IMR-90 (cell line): Measurements from ENCODE around the gene CTBP2. TPM values are rescaled to one million over a fixed set of nuclear protein-coding genes. Genes with fewer than 3 reads are reported as not detected.
A peak's percentile ranks its signal among the peaks of the same experiment; 100 is the strongest.

Source experiments
- ATAC-seq: fragments of 200-7000 bp; cut with Tn5 transposase; 2 replicates; pipeline ENCODE4 v1.9.1; 2020; ENCODE audit warnings: low read depth, mild to moderate bottlenecking, moderate library complexity
- BruUV-seq: library from RNA; stranded (reverse); fragments of 400-500 nt; replicated peaks from 2 replicates; lab custom pipeline; 2021; lab: Mats Ljungman, UMichigan
- CTCF ChIA-PET: fragments of 300-600 bp; formaldehyde crosslinking; extraction: SDS; loops from one replicate; lab custom pipeline; 2021; ENCODE audit warnings: antibody characterized with exemption; lab: Yijun Ruan, JAX
- POLR2A ChIA-PET: fragments of 300-600 bp; sonication (Branson Sonifier 250); formaldehyde crosslinking; loops from one replicate; lab custom pipeline; 2022; ENCODE audit warnings: antibody characterized with exemption; ENCODE audit not compliant: unreplicated experiment; lab: Charles Lee
- DNase-seq: peaks from one replicate; pipeline ENCODE4 v3.0.0; 2013
- H2AFZ ChIP-seq: replicated peaks from 2 replicates; pipeline ENCODE3; 2013; ENCODE audit warnings: low read length, mild to moderate bottlenecking; ENCODE audit not compliant: poor library complexity
- H2AK5ac ChIP-seq: 2 replicates; pipeline ENCODE4 v1.6.1; 2013; ENCODE audit warnings: low read depth, low read length, inconsistent platforms
- H2AK9ac ChIP-seq: replicated peaks from 2 replicates; pipeline ENCODE3; 2013; ENCODE audit warnings: mild to moderate bottlenecking, low read depth, low read length, moderate library complexity; ENCODE audit not compliant: poor library complexity
- H2BK120ac ChIP-seq: 2 replicates; pipeline ENCODE4 v1.6.1; 2013; ENCODE audit warnings: low read depth, low read length, inconsistent platforms
- H2BK15ac ChIP-seq: 3 replicates; pipeline ENCODE4 v1.6.1; 2013; ENCODE audit warnings: low read depth, low read length, inconsistent platforms
- H2BK20ac ChIP-seq: 2 replicates; pipeline ENCODE4 v1.6.1; 2013; ENCODE audit warnings: low read depth, mild to moderate bottlenecking, inconsistent platforms, low read length, moderate library complexity
- H2BK5ac ChIP-seq: 2 replicates; pipeline ENCODE4 v1.6.1; 2013; ENCODE audit warnings: mild to moderate bottlenecking, low read depth, low read length, inconsistent platforms; ENCODE audit not compliant: poor library complexity, severe bottlenecking
- H3K14ac ChIP-seq: replicated peaks from 2 replicates; pipeline ENCODE4 v1.6.1; 2013; ENCODE audit warnings: low read depth, low read length, inconsistent platforms
- H3K18ac ChIP-seq: 2 replicates; pipeline ENCODE4 v1.6.1; 2013; ENCODE audit warnings: low read depth, low read length, control low read depth
- H3K23ac ChIP-seq: 2 replicates; pipeline ENCODE4 v1.6.1; 2013; ENCODE audit warnings: low read depth, low read length, inconsistent platforms
- H3K27ac ChIP-seq: 2 replicates; pipeline ENCODE4 v1.5.1; 2013; ENCODE audit warnings: mild to moderate bottlenecking, control low read depth, low read length; ENCODE audit not compliant: insufficient read depth
- H3K27me3 ChIP-seq: 2 replicates; pipeline ENCODE4 v1.6.1; 2013; ENCODE audit warnings: low read length; ENCODE audit not compliant: control insufficient read depth, insufficient read depth
- H3K36me3 ChIP-seq: 2 replicates; pipeline ENCODE4 v1.6.1; 2013; ENCODE audit warnings: low read length, mixed read lengths; ENCODE audit not compliant: control insufficient read depth, insufficient read depth
- H3K4ac ChIP-seq: 2 replicates; pipeline ENCODE4 v1.6.1; 2013; ENCODE audit warnings: low read depth, low read length, inconsistent platforms
- H3K4me1 ChIP-seq: 2 replicates; pipeline ENCODE4 v1.6.1; 2013; ENCODE audit warnings: low read length, mixed read lengths; ENCODE audit not compliant: control insufficient read depth, insufficient read depth
- H3K4me2 ChIP-seq: 2 replicates; pipeline ENCODE4 v1.6.1; 2013; ENCODE audit warnings: low read depth, mild to moderate bottlenecking, control low read depth, low read length, moderate library complexity
- H3K4me3 ChIP-seq: 2 replicates; pipeline ENCODE4 v1.5.1; 2013; ENCODE audit warnings: low read depth, mild to moderate bottlenecking, control low read depth, low read length, moderate library complexity; ENCODE audit not compliant: insufficient read depth
- H3K56ac ChIP-seq: 2 replicates; pipeline ENCODE4 v1.6.1; 2013; ENCODE audit warnings: low read length, inconsistent platforms; ENCODE audit not compliant: insufficient read depth; ENCODE audit errors: extremely low read depth
- H3K79me1 ChIP-seq, 2 experiments: 2 replicates each; pipeline ENCODE4 v1.6.1; 2013; ENCODE audit warnings: low read length in 2 of 2, inconsistent platforms in 1 of 2, low read depth in 1 of 2
- H3K9ac ChIP-seq: 2 replicates; pipeline ENCODE4 v1.6.1; 2013; ENCODE audit warnings: low read depth, low read length, control low read depth
- H3K9me1 ChIP-seq: 2 replicates; pipeline ENCODE4 v1.6.1; 2013; ENCODE audit warnings: low read length, inconsistent platforms; ENCODE audit not compliant: insufficient read depth
- H3K9me3 ChIP-seq: 2 replicates; pipeline ENCODE4 v1.6.1; 2013; ENCODE audit warnings: low read length; ENCODE audit not compliant: control insufficient read depth, insufficient read depth
- H4K20me1 ChIP-seq: 2 replicates; pipeline ENCODE4 v1.6.1; 2013; ENCODE audit warnings: low read length, inconsistent platforms; ENCODE audit not compliant: insufficient read depth
- H4K5ac ChIP-seq: 2 replicates; pipeline ENCODE4 v1.6.1; 2013; ENCODE audit warnings: mild to moderate bottlenecking, low read depth, low read length, control low read depth
- H4K8ac ChIP-seq, 2 experiments: 2 replicates each; pipeline ENCODE4 v1.6.1; 2013; ENCODE audit warnings: low read depth in 2 of 2, low read length in 2 of 2, control low read depth in 1 of 2, inconsistent platforms in 1 of 2
- H4K91ac ChIP-seq: 2 replicates; pipeline ENCODE4 v1.6.1; 2013; ENCODE audit warnings: low read depth, low read length, inconsistent platforms; ENCODE audit not compliant: insufficient read depth
- POLR2A ChIP-seq: IDR thresholded peaks from 2 replicates; pipeline ENCODE4 v1.6.1; 2012; ENCODE audit warnings: mild to moderate bottlenecking, low read depth, low read length
- WGBS, 2 experiments: methylation state at CpG; one replicate each; pipeline versions ENCODE4 v1.1.5 to v1.1.7; 2013; ENCODE audit warnings: missing lambda C conversion rate in 2 of 2; ENCODE audit not compliant: insufficient read length in 1 of 2; ENCODE audit errors: extremely low coverage in 2 of 2; 5-methylcytosine and 5-hydroxymethylcytosine counted together
- dilution Hi-C: fragments of 300-500 bp; cut with HindIII; formaldehyde crosslinking; loops from one replicate; pipeline ENCODE4 v1.14.3; 2018; ENCODE audit warnings: low sequenced_read_pairs; ENCODE audit not compliant: unreplicated experiment
- in situ Hi-C: fragments of 300-500 bp; cut with MboI; formaldehyde crosslinking; loops from 3 replicates; pipeline ENCODE4 v1.14.3; 2019; ENCODE audit warnings: low sequenced_read_pairs, inconsistent platforms, mixed read lengths
- intact Hi-C: fragments of 100-400 bp; cut with micrococcal nuclease; formaldehyde crosslinking; loops from 2 replicates; pipeline ENCODE4 v1.10.0; 2022
- polyA plus RNA-seq, 3 experiments: library from polyadenylated mRNA; depleted of rRNA; stranded (reverse); fragments of >200 nt; gene quantifications; 2 replicates each; pipeline ENCODE4 v1.2.3, GENCODE V29; 2012; ENCODE audit warnings: low replicate concordance in 1 of 3
- total RNA-seq: library from RNA; depleted of rRNA; stranded (reverse); fragments of >200 nt; gene quantifications from 2 replicates; pipeline ENCODE4 v1.2.3, GENCODE V29; 2012

Gene CTBP2
- total and polyA plus RNA-seq, 2 of the 4 experiments (the other 2 are of a cell fraction), result 81.0 to 86.6 TPM

DNA sequence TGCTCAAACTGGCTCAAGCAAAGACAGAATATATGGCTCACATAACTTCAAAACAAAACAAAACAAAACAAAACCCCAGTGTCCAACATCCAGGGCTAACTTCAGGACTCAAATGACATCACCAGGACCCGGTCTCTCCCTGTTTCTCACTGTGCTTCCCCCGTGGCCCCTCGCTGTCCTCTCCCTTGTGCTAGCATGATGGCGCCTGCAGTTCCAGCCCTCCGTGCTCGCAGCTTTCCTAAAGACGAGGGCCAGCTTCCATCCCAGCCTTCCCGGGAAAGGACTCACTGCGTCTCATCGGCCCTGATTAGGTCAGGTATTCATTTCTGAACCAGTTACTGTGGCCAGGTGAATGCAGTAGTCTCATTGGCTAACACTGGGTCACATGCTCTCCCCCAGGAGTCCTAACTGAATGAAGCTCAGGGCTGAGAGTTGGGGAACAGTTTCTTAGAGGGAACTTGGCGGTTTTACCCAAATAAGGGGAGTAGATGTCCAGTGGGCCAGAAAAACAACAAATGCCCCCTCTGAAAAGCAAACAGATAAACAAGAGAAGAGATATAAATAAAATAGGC lies 33.0 kb upstream of the CTBP2 start:
- H3K23ac ChIP-seq, result no peak overlapping the region
- intact Hi-C loops, result no loop called here
- no peak overlapping the region for H3K27ac ChIP-seq
- ATAC-seq, result no peak
- in situ Hi-C loops, result no loop called here
- H4K8ac ChIP-seq, result no peak overlapping the region
- H3K79me1 ChIP-seq, result no peaks in the 10 kb centered on the region
- H3K14ac ChIP-seq, result no peak overlapping the region
- H3K36me3 ChIP-seq, result no peaks in the 10 kb centered on the region
- H3K4me1 ChIP-seq, result no peaks in the 10 kb centered on the region
- no peak overlapping the region for H2AK9ac ChIP-seq
- H3K18ac ChIP-seq, result no peak overlapping the region
- H2BK15ac ChIP-seq, result no peak overlapping the region
- ChIA-PET POLR2A (no interaction called here), CTCF (no interaction called here)
- H2AK5ac ChIP-seq, result no peak overlapping the region
- H3K56ac ChIP-seq, result no peak overlapping the region
- H2BK5ac ChIP-seq, result no peak overlapping the region
- DNase-seq, result no peak
- no peak for TF ChIP-seq POLR2A
- H4K20me1 ChIP-seq, result no peaks in the 10 kb centered on the region
- whole genome bisulfite sequencing, 2 experiments, result 77% methylated on average over 3 of the region's 11 CpGs; no CpG with 5 or more reads in 1 of the 2 experiments
- no peak overlapping the region for H4K91ac ChIP-seq
- no peak overlapping the region for H4K5ac ChIP-seq
- no peak overlapping the region for H2BK20ac ChIP-seq
- peak overlapping the region; percentile 40 for H2AFZ ChIP-seq
- H3K4me3 ChIP-seq, result no peak overlapping the region
- H3K9ac ChIP-seq, result no peak overlapping the region
- H3K4me2 ChIP-seq, result no peak overlapping the region
- H3K9me1 ChIP-seq, result no peaks in the 10 kb centered on the region; the same call in 1 of the 2 replicates
- H3K4ac ChIP-seq, result no peak overlapping the region
- H3K9me3 ChIP-seq, result no peaks in the 10 kb centered on the region
- dilution Hi-C loops, result no loop called here
- peaks cover 21% of the 10 kb centered on the region for H3K27me3 ChIP-seq
- no TSS peak for BruUV-seq
- H2BK120ac ChIP-seq, result no peak overlapping the region
